ENCODE measurements around the gene SOD3.

The SOD3 gene

DNA sequence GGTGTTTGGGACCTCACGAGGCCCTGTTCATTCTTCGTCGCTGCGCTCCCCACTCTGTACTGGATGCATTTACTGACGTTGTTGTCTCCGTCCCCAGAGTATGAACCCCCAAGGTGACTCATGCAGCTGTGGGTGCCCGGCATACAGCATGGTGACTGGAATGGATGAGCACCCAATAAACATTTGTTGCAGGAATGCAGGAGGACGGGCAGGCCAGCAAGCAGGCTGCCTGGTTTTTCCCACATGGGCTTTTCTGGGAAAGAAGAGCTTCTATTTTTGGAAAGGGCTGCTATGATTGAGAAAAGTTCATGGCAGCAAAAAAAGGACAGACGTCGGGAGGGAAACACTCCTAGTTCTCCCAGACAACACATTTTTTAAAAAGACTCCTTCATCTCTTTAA is 893 bp upstream of the SOD3 start:
- FAIRE-seq (no peak), DNase-seq (ENCODE audit: insufficient read length) (no peak)
- TF ChIP-seq POLR2A (IDR thresholded peaks at IDR 0.05; ENCODE audit: low read depth, low read length) (no peak), TAF1 (IDR thresholded peaks at IDR 0.05; ENCODE audit: borderline replicate concordance, low read depth, low read length) (no peak), POLR2AphosphoS5 (IDR thresholded peaks at IDR 0.05; ENCODE audit: low read depth, low read length) (no peak)

DNA sequence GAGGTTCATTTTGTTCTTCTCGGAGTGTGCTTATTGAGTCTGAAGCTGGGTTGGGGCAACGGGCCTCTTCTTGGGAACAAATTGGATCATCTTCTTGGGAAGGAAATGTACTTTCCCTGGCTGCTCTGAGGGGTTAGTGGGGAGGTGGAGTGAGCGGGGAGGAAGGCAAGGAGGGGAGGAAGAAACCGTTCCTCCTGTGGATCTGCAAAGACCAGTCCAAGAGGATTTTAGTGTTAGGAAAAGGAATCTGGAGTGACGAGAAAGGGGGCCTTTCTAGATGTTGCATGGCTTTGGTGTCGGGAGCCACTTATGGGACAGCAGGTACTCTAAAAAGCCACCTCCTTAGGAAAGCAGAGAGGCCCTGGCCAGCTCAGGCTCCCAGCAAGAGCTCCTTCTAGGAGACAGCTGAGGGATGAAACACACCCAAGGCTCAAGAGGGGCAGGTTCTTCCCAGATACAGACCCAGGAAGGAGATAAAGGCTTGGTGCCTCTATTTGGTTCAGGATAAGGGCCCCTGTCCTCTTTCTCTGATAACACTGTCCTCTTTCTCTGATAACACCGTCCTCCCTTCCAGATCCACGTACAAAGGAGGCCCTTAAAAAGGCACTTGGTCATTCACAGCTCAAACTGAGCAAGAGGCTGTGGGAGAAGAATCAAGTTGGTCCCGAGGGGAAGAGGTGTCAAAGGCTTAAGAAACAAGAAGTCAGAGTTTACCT is 451 bp downstream of the SOD3 start:
- DNase-seq (ENCODE audit: insufficient read length) (no peak), FAIRE-seq (no peak)
- TF ChIP-seq POLR2AphosphoS5 (IDR thresholded peaks at IDR 0.05; ENCODE audit: low read depth, low read length) (no peak), TAF1 (IDR thresholded peaks at IDR 0.05; ENCODE audit: borderline replicate concordance, low read depth, low read length) (no peak), POLR2A (IDR thresholded peaks at IDR 0.05; ENCODE audit: low read depth, low read length) (no peak)

DNA sequence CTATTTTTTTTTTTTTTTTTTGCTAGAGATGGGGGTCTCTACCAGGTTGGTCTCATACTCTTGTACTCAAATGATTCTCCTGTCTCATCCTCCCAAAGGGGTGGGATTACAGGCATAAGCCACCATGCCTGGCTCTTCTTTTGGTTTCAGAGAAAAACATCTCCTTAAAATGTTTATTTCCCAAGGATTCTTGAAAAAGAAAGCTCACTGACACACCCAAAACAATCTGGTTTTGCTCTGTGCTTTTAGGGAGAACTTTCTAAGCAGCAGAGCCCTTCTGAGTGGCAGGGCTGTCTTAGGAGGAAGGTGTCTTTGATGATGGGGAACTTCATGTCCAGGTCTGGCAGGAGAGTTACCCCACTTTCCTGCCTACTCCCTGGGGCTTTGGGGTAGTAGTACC is 1.2 kb downstream of the SOD3 start:
- no peak for DNase-seq (ENCODE audit: insufficient read length)
- FAIRE-seq, result no peak
- TF ChIP-seq POLR2A (IDR thresholded peaks at IDR 0.05; ENCODE audit: low read depth, low read length), result no peak
- TF ChIP-seq TAF1 (IDR thresholded peaks at IDR 0.05; ENCODE audit: borderline replicate concordance, low read depth, low read length), result no peak
- TF ChIP-seq POLR2AphosphoS5 (IDR thresholded peaks at IDR 0.05; ENCODE audit: low read depth, low read length), result no peak

GRCh38 chr4:24798036-24798610 is 2.8 kb downstream of the SOD3 start:
- FAIRE-seq (no peak), DNase-seq (ENCODE audit: insufficient read length) (no peak)
- TF ChIP-seq POLR2A (IDR thresholded peaks at IDR 0.05; ENCODE audit: low read depth, low read length), result no peak
- TF ChIP-seq POLR2AphosphoS5 (IDR thresholded peaks at IDR 0.05; ENCODE audit: low read depth, low read length), result no peak
- no peak for TF ChIP-seq TAF1 (IDR thresholded peaks at IDR 0.05; ENCODE audit: borderline replicate concordance, low read depth, low read length)

GRCh38 chr4:24799196-24799543 is 3.8 kb downstream of the SOD3 start:
- no peak for FAIRE-seq
- no peak for TF ChIP-seq TAF1 (IDR thresholded peaks at IDR 0.05; ENCODE audit: borderline replicate concordance, low read depth, low read length)
- TF ChIP-seq POLR2AphosphoS5 (IDR thresholded peaks at IDR 0.05; ENCODE audit: low read depth, low read length), result no peak
- TF ChIP-seq POLR2A (IDR thresholded peaks at IDR 0.05; ENCODE audit: low read depth, low read length), result no peak
- no peak for DNase-seq (ENCODE audit: insufficient read length)

GRCh38 chr4:24799544-24800324 is 4.4 kb downstream of the SOD3 start:
- DNase-seq (ENCODE audit: insufficient read length) (no peak), FAIRE-seq (no peak)
- TF ChIP-seq TAF1 (IDR thresholded peaks at IDR 0.05; ENCODE audit: borderline replicate concordance, low read depth, low read length), result no peak
- TF ChIP-seq POLR2A (IDR thresholded peaks at IDR 0.05; ENCODE audit: low read depth, low read length), result no peak
- TF ChIP-seq POLR2AphosphoS5 (IDR thresholded peaks at IDR 0.05; ENCODE audit: low read depth, low read length), result no peak

DNA sequence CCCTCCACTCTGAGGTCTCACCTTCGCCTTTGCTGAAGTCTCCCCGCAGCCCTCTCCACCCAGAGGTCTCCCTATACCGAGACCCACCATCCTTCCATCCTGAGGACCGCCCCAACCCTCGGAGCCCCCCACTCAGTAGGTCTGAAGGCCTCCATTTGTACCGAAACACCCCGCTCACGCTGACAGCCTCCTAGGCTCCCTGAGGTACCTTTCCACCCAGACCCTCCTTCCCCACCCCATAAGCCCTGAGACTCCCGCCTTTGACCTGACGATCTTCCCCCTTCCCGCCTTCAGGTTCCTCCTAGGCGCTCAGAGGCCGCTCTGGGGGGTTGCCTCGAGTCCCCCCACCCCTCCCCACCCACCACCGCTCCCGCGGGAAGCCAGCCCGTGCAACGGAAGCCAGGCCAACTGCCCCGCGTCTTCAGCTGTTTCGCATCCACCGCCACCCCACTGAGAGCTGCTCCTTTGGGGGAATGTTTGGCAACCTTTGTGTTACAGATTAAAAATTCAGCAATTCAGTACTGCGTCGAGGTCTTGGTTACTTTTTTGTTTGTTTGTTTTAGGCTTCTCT is 5.0 kb downstream of the SOD3 start:
- FAIRE-seq (no peak), DNase-seq (ENCODE audit: insufficient read length) (no peak)
- TF ChIP-seq POLR2AphosphoS5 (IDR thresholded peaks at IDR 0.05; ENCODE audit: low read depth, low read length) (no peak), POLR2A (IDR thresholded peaks at IDR 0.05; ENCODE audit: low read depth, low read length) (no peak), TAF1 (IDR thresholded peaks at IDR 0.05; ENCODE audit: borderline replicate concordance, low read depth, low read length) (no peak)

GRCh38 chr4:24801136-24801855 is 5.9 kb downstream of the SOD3 start:
- TF ChIP-seq POLR2A (IDR thresholded peaks at IDR 0.05; ENCODE audit: low read depth, low read length), result no peak
- no peak for TF ChIP-seq TAF1 (IDR thresholded peaks at IDR 0.05; ENCODE audit: borderline replicate concordance, low read depth, low read length)
- no peak for TF ChIP-seq POLR2AphosphoS5 (IDR thresholded peaks at IDR 0.05; ENCODE audit: low read depth, low read length)
- no peak for FAIRE-seq

DNA sequence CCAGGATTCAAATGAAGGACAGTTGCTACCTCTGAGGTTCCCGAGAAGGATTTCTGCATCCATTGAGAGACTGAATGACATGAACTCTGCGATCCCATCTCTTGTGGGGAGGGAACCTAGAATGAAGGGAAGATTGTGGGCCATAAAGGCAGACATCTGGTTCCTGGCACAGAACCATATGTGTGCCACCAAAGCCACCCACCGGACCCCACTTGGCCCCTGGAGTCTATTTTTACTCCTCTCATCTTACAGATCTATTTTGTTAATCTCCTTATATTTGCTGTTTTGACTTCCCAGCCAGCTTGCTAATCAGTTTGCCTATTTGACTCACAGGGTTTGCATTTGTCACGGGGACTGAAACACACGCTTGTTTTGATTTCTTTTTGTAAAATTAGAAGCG is 7.3 kb downstream of the SOD3 start:
- no peak for TF ChIP-seq TAF1 (IDR thresholded peaks at IDR 0.05; ENCODE audit: borderline replicate concordance, low read depth, low read length)
- TF ChIP-seq POLR2AphosphoS5 (IDR thresholded peaks at IDR 0.05; ENCODE audit: low read depth, low read length), result no peak
- DNase-seq (ENCODE audit: insufficient read length) (no peak), FAIRE-seq (no peak)

More at GRCh38 chr4:24801136-24801855, 5.9 kb downstream of the SOD3 start:
- no peak for DNase-seq (ENCODE audit: insufficient read length)

DNA sequence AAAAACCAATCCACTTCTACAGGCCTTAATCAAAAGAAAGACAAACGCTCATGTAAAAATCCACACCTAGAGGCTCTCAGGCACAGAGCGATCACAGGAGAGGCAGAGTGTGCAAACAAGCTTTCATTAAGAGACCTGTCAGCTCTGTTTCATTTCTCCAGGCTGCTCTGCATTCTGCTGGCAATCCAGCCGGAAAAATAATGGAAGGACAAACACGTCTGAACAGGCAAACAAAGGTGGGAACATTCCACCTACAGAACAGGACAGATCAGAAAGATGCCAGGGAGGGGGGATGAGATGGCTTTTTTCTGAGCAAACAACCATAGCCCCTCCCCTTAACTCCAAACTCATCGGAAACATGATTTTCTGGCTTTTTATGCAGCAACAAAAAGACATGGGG is 9.7 kb downstream of the SOD3 start:
- no peak for FAIRE-seq
- no peak for DNase-seq (ENCODE audit: insufficient read length)
- TF ChIP-seq POLR2AphosphoS5 (IDR thresholded peaks at IDR 0.05; ENCODE audit: low read depth, low read length) (no peak), POLR2A (IDR thresholded peaks at IDR 0.05; ENCODE audit: low read depth, low read length) (no peak), TAF1 (IDR thresholded peaks at IDR 0.05; ENCODE audit: borderline replicate concordance, low read depth, low read length) (no peak)

- FAIRE-seq (peak; percentile 48), DNase-seq (ENCODE audit: insufficient read length) (no peak)
- no peak for TF ChIP-seq POLR2AphosphoS5 (IDR thresholded peaks at IDR 0.05; ENCODE audit: low read depth, low read length)
- no peak for TF ChIP-seq TAF1 (IDR thresholded peaks at IDR 0.05; ENCODE audit: borderline replicate concordance, low read depth, low read length)
- no peak for TF ChIP-seq POLR2A (IDR thresholded peaks at IDR 0.05; ENCODE audit: low read depth, low read length)
Observed at GRCh38 chr4:24805566-24805965, 10.2 kb downstream of the SOD3 start.
